Stomach (tissue), 9 donors: ENCODE data around the gene SMAD6. TPM values are rescaled to one million over a fixed set of nuclear protein-coding genes. Genes with fewer than 3 reads are reported as not detected.

Source experiments
- DNase-seq, 2 donors: peaks; one replicate each; pipeline versions ENCODE4 v3.0.0 to v3.0.0-alpha.2; 2013 to 2019
- H3K27ac ChIP-seq, 5 donors: fragments of 200-600 bp in 4 of 5; sonication (generic) in 4 of 5; one replicate each; pipeline ENCODE4 v1.5.1; 2013 to 2019; ENCODE audit warnings: mild to moderate bottlenecking in 1 of 5, moderate library complexity in 1 of 5
- H3K27me3 ChIP-seq, 3 donors: fragments of 200-600 bp; sonication (generic); one replicate each; pipeline ENCODE4 v1.5.1; 2017 to 2019; ENCODE audit warnings: mixed run types in 1 of 3
- H3K36me3 ChIP-seq, 4 donors: fragments of 200-600 bp; sonication (generic); 1 replicate in 3 of 4; 2 replicates in 1 of 4; pipeline ENCODE4 v1.5.1; 2016 to 2019
- H3K4me1 ChIP-seq, 4 donors: fragments of 200-600 bp; sonication (generic); one replicate each; pipeline ENCODE4 v1.5.1; 2016 to 2019
- H3K4me3 ChIP-seq, 4 donors: fragments of 200-600 bp; sonication (generic) in 3 of 4; one replicate each; pipeline ENCODE4 v1.5.1; 2016 to 2019; ENCODE audit warnings: mild to moderate bottlenecking in 1 of 4
- H3K9me3 ChIP-seq, 4 donors: fragments of 200-600 bp; sonication (generic); one replicate each; pipeline ENCODE4 v1.5.1; 2016 to 2019
- CTCF ChIP-seq, 7 experiments: fragments of 450-650 bp in 4 of 7; fragments of 200-600 bp in 3 of 7; sonication (generic) in 3 of 7; IDR thresholded peaks; one replicate each; pipeline ENCODE4 v1.5.1; 2016 to 2019; ENCODE audit warnings: antibody characterized with exemption in 7 of 7, control low read depth in 2 of 7, mild to moderate bottlenecking in 1 of 7
- EP300 ChIP-seq: sonication (generic); formaldehyde crosslinking; IDR thresholded peaks from one replicate; pipeline ENCODE4 v1.6.1; 2017; ENCODE audit warnings: antibody characterized with exemption
- POLR2A ChIP-seq, 4 donors: fragments of 450-650 bp; IDR thresholded peaks; one replicate each; pipeline ENCODE4 v1.6.1; 2016; ENCODE audit warnings: antibody characterized with exemption in 4 of 4, control low read depth in 2 of 4, mild to moderate bottlenecking in 1 of 4, moderate library complexity in 1 of 4
- POLR2AphosphoS5 ChIP-seq, 3 donors: sonication (generic); formaldehyde crosslinking; IDR thresholded peaks; one replicate each; pipeline ENCODE4 v1.6.1; 2016; ENCODE audit warnings: antibody characterized with exemption in 3 of 3
- WGBS, 5 donors: extraction: QIAGEN DNeasy Blood & Tissue Kit in 3 of 5; methylation state at CpG; one replicate each; pipeline versions ENCODE4 v1.1.5 to v1.1.7; 2013 to 2018; 5-methylcytosine and 5-hydroxymethylcytosine counted together
- intact Hi-C: fragments of 100-400 bp; cut with DNase I; formaldehyde crosslinking; loops from one replicate; pipeline ENCODE4 v1.15.1; 2023; ENCODE audit warnings: low total_unique reads
- polyA plus RNA-seq, 3 donors: library from polyadenylated mRNA; stranded (reverse); fragments of 200-250 nt; gene quantifications; one replicate each; pipeline ENCODE4 v1.2.3, GENCODE V29; 2013
- total RNA-seq, 5 donors: library from RNA; depleted of rRNA; stranded (reverse); fragments of >200 nt; gene quantifications; one replicate each; pipeline versions ENCODE4 v1.1.0 to v1.2.3, GENCODE V29; 2014 to 2016
- donor health status: healthy with polysubstance abuse.
- donor health status: Bipolar disorder and iron deficiency.
- donor health status: healthy.

The SMAD6 gene
- total and polyA plus RNA-seq, 8 donors: 4.0 to 112 (median 28.3) TPM

DNA sequence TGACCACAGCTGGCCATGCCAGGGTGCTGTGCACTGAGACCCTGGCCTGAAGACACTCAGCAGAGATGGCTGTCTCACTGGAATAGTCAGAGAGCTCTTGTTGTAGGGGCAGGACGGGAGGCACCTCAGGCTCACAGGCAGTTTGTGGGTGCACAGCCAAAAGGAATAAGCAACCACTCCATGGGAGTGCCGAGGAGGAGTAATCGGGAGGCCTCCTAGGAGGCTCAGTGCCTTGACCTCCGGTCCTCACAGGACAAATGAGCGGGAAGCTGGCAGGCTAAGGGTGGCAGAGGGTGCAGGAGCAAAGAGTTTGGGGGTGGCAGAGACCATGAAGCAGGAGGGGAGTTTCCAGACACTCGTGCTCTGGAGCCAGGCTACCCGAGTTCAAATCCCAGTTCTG, 81.7 kb downstream of the SMAD6 start:
- H3K27ac ChIP-seq: no peak overlapping the region
- H3K4me3 ChIP-seq: no peak overlapping the region
- no peak for DNase-seq
- H3K9me3 ChIP-seq: no peaks in the 10 kb centered on the region
- intact Hi-C loops: no loop called here
- TF ChIP-seq POLR2A (IDR thresholded peaks at IDR 0.05) (no peak), CTCF (IDR thresholded peaks at IDR 0.05) (no peak), EP300 (no peak)
- WGBS, 5 donors: 79 to 94% (median 86%) methylated on average over 3 to 7 of the region's 7 CpGs
- no peaks in the 10 kb centered on the region for H3K27me3 ChIP-seq
- peaks cover 0 to 16% (median 10%) of the 10 kb centered on the region in 4 donors for H3K36me3 ChIP-seq
- peaks cover 13 to 22% (median 18%) of the 10 kb centered on the region in 4 donors for H3K4me1 ChIP-seq

DNA sequence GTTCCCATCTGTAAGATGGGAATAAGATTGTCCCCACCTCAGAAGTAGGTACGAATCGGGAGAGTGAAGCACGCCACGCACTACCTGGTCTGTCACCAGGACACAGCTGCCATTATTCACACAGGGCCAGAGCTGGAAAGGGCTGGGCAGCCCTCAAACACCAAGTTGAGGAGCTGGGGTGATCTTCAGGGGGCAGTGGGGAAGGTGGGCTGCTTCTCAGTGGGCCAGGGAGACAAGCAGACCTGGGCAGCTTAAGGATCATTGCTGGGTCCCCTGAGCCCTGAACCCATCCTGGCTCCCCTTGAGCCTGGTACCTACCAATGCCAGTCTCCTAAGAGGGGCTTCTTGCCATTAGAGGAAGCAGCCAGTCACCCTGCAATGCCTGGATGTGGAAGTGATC, 82.1 kb downstream of the SMAD6 start:
- intact Hi-C loops: no loop called here
- no peak overlapping the region for H3K27ac ChIP-seq
- peaks cover 12 to 22% (median 13%) of the 10 kb centered on the region in 4 donors for H3K4me1 ChIP-seq
- DNase-seq: no peak
- no peak overlapping the region for H3K4me3 ChIP-seq
- H3K27me3 ChIP-seq: no peaks in the 10 kb centered on the region
- 94 to 98% (median 97%) methylated on average over 4 of the region's 4 CpGs for WGBS, 5 donors
- peaks cover 0 to 16% (median 10%) of the 10 kb centered on the region in 4 donors for H3K36me3 ChIP-seq
- no peak for TF ChIP-seq CTCF (IDR thresholded peaks at IDR 0.05)
- no peak for TF ChIP-seq POLR2A (IDR thresholded peaks at IDR 0.05)
- no peak for TF ChIP-seq EP300
- TF ChIP-seq POLR2AphosphoS5 (IDR thresholded peaks at IDR 0.05): no peak
- no peaks in the 10 kb centered on the region for H3K9me3 ChIP-seq

GRCh38 chr15:66785637-66786036, 83.6 kb downstream of the SMAD6 start:
- no peak for DNase-seq
- TF ChIP-seq EP300 (no peak), POLR2AphosphoS5 (IDR thresholded peaks at IDR 0.05) (no peak), CTCF (IDR thresholded peaks at IDR 0.05) (no peak)
- peaks cover 0 to 16% (median 9%) of the 10 kb centered on the region in 4 donors for H3K36me3 ChIP-seq
- no peaks in the 10 kb centered on the region for H3K27me3 ChIP-seq
- no peaks in the 10 kb centered on the region for H3K9me3 ChIP-seq
- peak overlapping the region in 2 of 5 donors; percentile 2 to 32 for H3K27ac ChIP-seq
- H3K4me1 ChIP-seq: peaks cover 0 to 17% (median 6%) of the 10 kb centered on the region in 4 donors
- H3K4me3 ChIP-seq: no peak overlapping the region
- intact Hi-C loops: no loop called here
- WGBS, 5 donors: 60 to 89% (median 78%) methylated on average over 4 to 5 of the region's 5 CpGs

- Histone ChIP-seq H3K27ac (peak overlapping the region in 2 of 5 donors; percentile 2 to 32), H3K36me3 (peaks cover 0 to 11% (median 3%) of the 10 kb centered on the region in 4 donors), H3K4me3 (no peak overlapping the region), H3K9me3 (no peaks in the 10 kb centered on the region), H3K27me3 (no peaks in the 10 kb centered on the region), H3K4me1 (peaks cover 0 to 17% (median 6%) of the 10 kb centered on the region in 4 donors)
- no peak for DNase-seq
- 77 to 86% (median 80%) methylated on average over 4 of the region's 4 CpGs for whole genome bisulfite sequencing, 5 donors
- no peak for TF ChIP-seq CTCF (IDR thresholded peaks at IDR 0.05)
- no peak for TF ChIP-seq POLR2A (IDR thresholded peaks at IDR 0.05)
- no peak for TF ChIP-seq POLR2AphosphoS5 (IDR thresholded peaks at IDR 0.05)
- TF ChIP-seq EP300: no peak
- intact Hi-C loops: no loop called here
These were observed 84.2 kb downstream of the SMAD6 start for GRCh38 chr15:66786222-66786621.
